Mesodermal cell (in vitro differentiated cells): ENCODE measurements around the gene RFX1.

Experiments used
- H3K27ac ChIP-seq: 2 replicates; pipeline ENCODE4 v1.7.0; 2013; ENCODE audit warnings: mild to moderate bottlenecking, low read depth, low read length, moderate library complexity; ENCODE audit not compliant: severe bottlenecking
- H3K36me3 ChIP-seq: 2 replicates; pipeline ENCODE4 v1.7.1; 2013; ENCODE audit warnings: mild to moderate bottlenecking, low read length, moderate library complexity; ENCODE audit not compliant: control insufficient read depth, insufficient read depth
- H3K4me1 ChIP-seq: one replicate; pipeline ENCODE4 v1.7.1; 2013; ENCODE audit warnings: mild to moderate bottlenecking, low read length; ENCODE audit not compliant: insufficient read depth, control insufficient read depth, poor library complexity, severe bottlenecking
- H3K4me3 ChIP-seq: 2 replicates; pipeline ENCODE4 v1.7.0; 2013; ENCODE audit warnings: low read length, control low read depth, mild to moderate bottlenecking; ENCODE audit not compliant: insufficient read depth, poor library complexity, severe bottlenecking; ENCODE audit errors: extremely low read depth
- H3K9me3 ChIP-seq: 2 replicates; pipeline ENCODE4 v1.7.1; 2013; ENCODE audit warnings: mild to moderate bottlenecking, low read length, moderate library complexity; ENCODE audit not compliant: control insufficient read depth
- WGBS, 2 experiments: methylation state at CpG; one replicate each; pipeline ENCODE4 v1.1.5; 2013; ENCODE audit warnings: missing lambda C conversion rate in 2 of 2; ENCODE audit not compliant: insufficient coverage in 2 of 2; 5-methylcytosine and 5-hydroxymethylcytosine counted together

Gene RFX1

GRCh38 chr19:13984186-13984585 is 21.9 kb downstream of the RFX1 start:
- Histone ChIP-seq H3K27ac (no peak overlapping the region), H3K36me3 (peaks cover 15% of the 10 kb centered on the region), H3K4me3 (no peak overlapping the region), H3K4me1 (peaks cover 28% of the 10 kb centered on the region), H3K9me3 (no peaks in the 10 kb centered on the region)
- 100% methylated on average over 1 of the region's 15 CpGs; no CpG with 5 or more reads in 1 of the 2 experiments for WGBS, 2 experiments

- 94 to 95% methylated on average over 13 to 20 of the region's 21 CpGs for WGBS, 2 experiments
Measured at GRCh38 chr19:13983213-13983889, 22.8 kb downstream of the RFX1 start.

GRCh38 chr19:13982773-13983172 is 23.3 kb downstream of the RFX1 start:
- peaks cover 30% of the 10 kb centered on the region for H3K4me1 ChIP-seq
- peaks cover 9% of the 10 kb centered on the region for H3K36me3 ChIP-seq
- WGBS, 2 experiments = 95 to 99% methylated on average over 8 to 9 of the region's 9 CpGs
- no peak overlapping the region for H3K27ac ChIP-seq
- H3K9me3 ChIP-seq = no peaks in the 10 kb centered on the region
- no peak overlapping the region for H3K4me3 ChIP-seq

More at GRCh38 chr19:13983213-13983889, 22.8 kb downstream of the RFX1 start:
- Histone ChIP-seq H3K9me3 (no peaks in the 10 kb centered on the region), H3K4me1 (peaks cover 30% of the 10 kb centered on the region), H3K4me3 (no peak overlapping the region), H3K27ac (no peak overlapping the region), H3K36me3 (peaks cover 10% of the 10 kb centered on the region)

GRCh38 chr19:13981988-13982501 is 24.1 kb downstream of the RFX1 start:
- H3K4me1 ChIP-seq = peaks cover 23% of the 10 kb centered on the region
- WGBS, 2 experiments = 94 to 97% methylated on average over 14 to 17 of the region's 17 CpGs
- no peak overlapping the region for H3K27ac ChIP-seq
- no peak overlapping the region for H3K4me3 ChIP-seq
- peaks cover 9% of the 10 kb centered on the region for H3K36me3 ChIP-seq
- no peaks in the 10 kb centered on the region for H3K9me3 ChIP-seq

GRCh38 chr19:13981467-13981866 is 24.7 kb downstream of the RFX1 start:
- Histone ChIP-seq H3K4me1 (peaks cover 18% of the 10 kb centered on the region), H3K27ac (no peak overlapping the region), H3K36me3 (peaks cover 9% of the 10 kb centered on the region), H3K4me3 (no peak overlapping the region), H3K9me3 (no peaks in the 10 kb centered on the region)
- WGBS, 2 experiments = 93 to 97% methylated on average over 8 of the region's 9 CpGs

- no peak overlapping the region for H3K27ac ChIP-seq
- no peak overlapping the region for H3K4me3 ChIP-seq
- H3K4me1 ChIP-seq = peaks cover 14% of the 10 kb centered on the region
- H3K36me3 ChIP-seq = peaks cover 9% of the 10 kb centered on the region
- no peaks in the 10 kb centered on the region for H3K9me3 ChIP-seq
- 90% methylated on average over 2 of the region's 5 CpGs for WGBS, 2 experiments
Measured at GRCh38 chr19:13981021-13981420, 25.1 kb downstream of the RFX1 start.

- Histone ChIP-seq H3K4me3 (no peak overlapping the region), H3K36me3 (peaks cover 14% of the 10 kb centered on the region), H3K27ac (no peak overlapping the region), H3K9me3 (no peaks in the 10 kb centered on the region), H3K4me1 (peaks cover 7% of the 10 kb centered on the region)
- 93 to 99% methylated on average over 7 to 14 of the region's 15 CpGs for WGBS, 2 experiments
Measured at GRCh38 chr19:13980340-13980739, 25.8 kb downstream of the RFX1 start.

DNA sequence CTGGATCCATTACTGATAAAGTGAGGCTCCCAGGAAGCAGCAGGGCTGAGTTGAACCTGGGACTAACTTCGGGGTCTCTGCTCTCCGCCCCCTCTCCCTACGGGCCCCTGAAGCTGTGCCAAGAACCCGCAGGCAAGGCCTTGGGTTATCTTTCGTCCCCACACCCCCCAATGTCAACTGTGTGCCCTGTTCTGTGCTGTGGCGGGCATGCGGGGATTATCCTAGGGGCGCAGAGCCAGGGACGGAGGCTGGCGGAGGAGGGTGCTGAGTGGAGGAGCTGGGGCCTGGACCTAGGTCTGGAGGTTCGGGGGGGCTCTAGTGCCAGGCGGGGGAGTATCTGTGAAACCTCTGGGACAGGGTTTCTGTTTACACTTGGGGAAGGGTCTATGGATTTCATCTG is 26.4 kb downstream of the RFX1 start:
- H3K27ac ChIP-seq = no peak overlapping the region
- H3K9me3 ChIP-seq = no peaks in the 10 kb centered on the region
- no peak overlapping the region for H3K4me3 ChIP-seq
- H3K36me3 ChIP-seq = peaks cover 17% of the 10 kb centered on the region
- WGBS, 2 experiments = 91 to 93% methylated on average over 6 to 8 of the region's 12 CpGs
- H3K4me1 ChIP-seq = peaks cover 7% of the 10 kb centered on the region

DNA sequence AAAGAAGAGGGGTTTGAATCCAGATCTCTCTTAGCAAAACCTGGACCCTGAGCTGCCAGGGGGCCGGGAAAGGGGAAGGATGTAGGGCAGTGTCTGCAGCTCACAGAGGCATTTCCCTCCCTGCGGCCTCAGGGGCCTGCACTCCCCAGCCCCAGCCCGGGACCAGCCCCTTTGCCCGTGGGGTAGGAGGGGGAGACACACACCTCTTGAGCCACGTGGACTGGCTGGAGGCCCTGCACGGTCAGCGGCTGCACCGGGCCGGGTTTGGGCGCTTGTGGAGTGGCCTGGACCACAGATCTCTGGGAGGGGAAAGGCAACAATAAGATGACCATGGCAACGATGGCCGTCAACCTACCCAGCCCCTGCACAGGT is 26.9 kb downstream of the RFX1 start:
- Histone ChIP-seq H3K27ac (no peak overlapping the region), H3K4me3 (peak overlapping the region; percentile 33), H3K4me1 (peaks cover 7% of the 10 kb centered on the region), H3K9me3 (no peaks in the 10 kb centered on the region), H3K36me3 (peaks cover 17% of the 10 kb centered on the region)
- 42 to 48% methylated on average over 9 to 10 of the region's 12 CpGs for whole genome bisulfite sequencing, 2 experiments

- Histone ChIP-seq H3K4me1 (peaks cover 7% of the 10 kb centered on the region), H3K9me3 (no peaks in the 10 kb centered on the region), H3K36me3 (peaks cover 22% of the 10 kb centered on the region), H3K27ac (no peak overlapping the region), H3K4me3 (peak overlapping the region; percentile 33)
- WGBS, 2 experiments = 7 to 8% methylated on average over 31 to 62 of the region's 74 CpGs
Measured at GRCh38 chr19:13978351-13979243, 27.5 kb downstream of the RFX1 start.
